ENCODE data around the gene FCGR2B. TPM values are rescaled to one million over a fixed set of nuclear protein-coding genes. Genes with fewer than 3 reads are reported as not detected.
"Not testable (repeated sequence)": the region's sequence is repeated elsewhere in the genome, so short reads cannot be mapped to it uniquely, and the experiment has no call there.

Gene FCGR2B
- total RNA-seq, 4 donors from 2014 or later: 4.8 to 9.4 (median 5.8) TPM

DNA sequence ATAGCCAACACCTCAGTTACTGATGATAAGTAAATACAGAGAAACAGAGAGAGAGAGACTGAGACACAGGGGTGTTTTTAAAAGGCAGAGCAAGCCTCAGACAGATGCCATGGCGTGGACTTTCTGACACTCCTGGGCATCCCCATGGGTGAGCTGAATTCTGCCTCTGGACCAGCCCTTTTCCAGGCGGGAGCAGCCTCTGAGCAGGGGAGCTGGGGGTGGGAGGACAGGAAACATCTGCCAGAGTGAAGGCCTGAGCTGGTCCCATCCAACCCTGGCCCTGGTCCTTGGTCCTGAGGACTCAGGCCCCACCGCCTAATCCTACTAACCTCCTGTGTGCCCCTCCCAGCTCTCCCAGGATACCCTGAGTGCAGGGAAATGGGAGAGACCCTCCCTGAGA lies 12.0 kb downstream of the FCGR2B start:
- H3K27me3 ChIP-seq; ATAC-seq; DNase-seq; intact Hi-C loops (cut with DNase I; ENCODE audit: low total_unique reads); H3K9me3 ChIP-seq; H3K4me1 ChIP-seq; H3K4me3 ChIP-seq; in situ Hi-C loops (cut with MboI; ENCODE audit: low sequenced_read_pairs in 4 of 4); H3K27ac ChIP-seq; H3K36me3 ChIP-seq: not testable (repeated sequence)

DNA sequence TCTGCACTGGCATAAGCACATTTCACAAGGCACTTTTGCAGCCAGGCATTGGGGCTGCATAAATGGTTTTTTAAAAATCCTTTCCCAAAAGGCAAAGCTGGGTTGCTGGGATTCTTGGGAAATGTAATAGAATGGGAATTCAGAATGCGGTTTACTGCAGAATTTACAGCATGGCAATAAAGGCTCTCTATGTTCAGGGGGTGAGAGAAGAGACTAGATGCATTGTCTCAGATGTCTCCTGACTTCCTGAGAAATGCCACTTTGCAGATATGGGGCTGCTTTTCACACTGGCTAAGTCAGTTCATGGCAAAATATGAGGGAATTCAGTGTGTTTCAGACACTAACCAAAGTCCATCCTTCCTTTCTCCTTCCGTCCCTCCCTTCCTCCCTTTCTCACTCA lies 13.5 kb downstream of the FCGR2B start:
- Histone ChIP-seq H3K27ac (no peak overlapping the region), H3K4me3 (no peak overlapping the region), H3K27me3 (no peaks in the 10 kb centered on the region), H3K9me3 (no peaks in the 10 kb centered on the region), H3K4me1 (no peaks in the 10 kb centered on the region), H3K36me3 (no peaks in the 10 kb centered on the region)
- no peak for TF ChIP-seq POLR2A (IDR thresholded peaks at IDR 0.05)
- TF ChIP-seq, protein P1, sequence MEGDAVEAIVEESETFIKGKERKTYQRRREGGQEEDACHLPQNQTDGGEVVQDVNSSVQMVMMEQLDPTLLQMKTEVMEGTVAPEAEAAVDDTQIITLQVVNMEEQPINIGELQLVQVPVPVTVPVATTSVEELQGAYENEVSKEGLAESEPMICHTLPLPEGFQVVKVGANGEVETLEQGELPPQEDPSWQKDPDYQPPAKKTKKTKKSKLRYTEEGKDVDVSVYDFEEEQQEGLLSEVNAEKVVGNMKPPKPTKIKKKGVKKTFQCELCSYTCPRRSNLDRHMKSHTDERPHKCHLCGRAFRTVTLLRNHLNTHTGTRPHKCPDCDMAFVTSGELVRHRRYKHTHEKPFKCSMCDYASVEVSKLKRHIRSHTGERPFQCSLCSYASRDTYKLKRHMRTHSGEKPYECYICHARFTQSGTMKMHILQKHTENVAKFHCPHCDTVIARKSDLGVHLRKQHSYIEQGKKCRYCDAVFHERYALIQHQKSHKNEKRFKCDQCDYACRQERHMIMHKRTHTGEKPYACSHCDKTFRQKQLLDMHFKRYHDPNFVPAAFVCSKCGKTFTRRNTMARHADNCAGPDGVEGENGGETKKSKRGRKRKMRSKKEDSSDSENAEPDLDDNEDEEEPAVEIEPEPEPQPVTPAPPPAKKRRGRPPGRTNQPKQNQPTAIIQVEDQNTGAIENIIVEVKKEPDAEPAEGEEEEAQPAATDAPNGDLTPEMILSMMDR (IDR thresholded peaks at IDR 0.05 in 4 of 5, conservative IDR thresholded peaks at IDR 0.05 in 1 of 5): no peak
- in situ Hi-C loops (cut with MboI; ENCODE audit: low sequenced_read_pairs in 4 of 4): no loop called here
- ATAC-seq: no peak
- intact Hi-C loops (cut with DNase I; ENCODE audit: low total_unique reads): no loop called here
- no peak for DNase-seq

DNA sequence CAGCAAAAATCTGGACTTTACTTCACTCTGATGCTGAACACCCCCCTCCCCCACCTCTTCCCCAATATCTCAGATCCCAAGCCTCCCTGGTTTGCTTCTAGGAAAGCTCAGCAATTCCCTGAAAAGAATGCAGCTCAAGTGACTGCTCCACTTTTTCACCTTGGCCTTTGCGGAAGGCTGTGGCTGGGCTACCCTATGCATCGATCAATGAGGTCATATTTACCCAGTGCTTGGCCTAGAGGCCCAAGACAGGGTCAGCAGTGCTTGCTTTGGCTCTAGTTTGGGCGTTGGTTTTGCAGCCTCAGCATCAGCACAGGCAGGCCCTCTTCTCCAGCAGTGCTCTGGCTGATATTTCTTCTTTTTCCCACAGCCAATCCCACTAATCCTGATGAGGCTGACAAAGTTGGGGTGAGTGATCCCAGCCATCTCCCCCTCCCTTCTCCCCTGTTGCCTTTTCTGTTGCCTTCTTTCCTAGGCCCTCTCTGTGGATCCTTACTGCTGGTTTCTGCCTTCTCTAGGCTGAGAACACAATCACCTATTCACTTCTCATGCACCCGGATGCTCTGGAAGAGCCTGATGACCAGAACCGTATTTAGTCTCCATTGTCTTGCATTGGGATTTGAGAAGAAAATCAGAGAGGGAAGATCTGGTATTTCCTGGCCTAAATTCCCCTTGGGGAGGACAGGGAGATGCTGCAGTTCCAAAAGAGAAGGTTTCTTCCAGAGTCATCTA lies 14.2 kb downstream of the FCGR2B start:
- no peak for ATAC-seq
- no peaks in the 10 kb centered on the region for H3K9me3 ChIP-seq
- H3K27ac ChIP-seq: no peak overlapping the region
- in situ Hi-C loops (cut with MboI; ENCODE audit: low sequenced_read_pairs in 4 of 4): no loop called here
- H3K36me3 ChIP-seq: no peaks in the 10 kb centered on the region
- DNase-seq: no peak
- H3K4me1 ChIP-seq: no peaks in the 10 kb centered on the region
- no peaks in the 10 kb centered on the region for H3K27me3 ChIP-seq
- intact Hi-C loops (cut with DNase I; ENCODE audit: low total_unique reads): no loop called here
- no peak overlapping the region for H3K4me3 ChIP-seq
- TF ChIP-seq POLR2A (IDR thresholded peaks at IDR 0.05): no peak
- TF ChIP-seq, protein P1 (IDR thresholded peaks at IDR 0.05 in 4 of 5, conservative IDR thresholded peaks at IDR 0.05 in 1 of 5): no peak

DNA sequence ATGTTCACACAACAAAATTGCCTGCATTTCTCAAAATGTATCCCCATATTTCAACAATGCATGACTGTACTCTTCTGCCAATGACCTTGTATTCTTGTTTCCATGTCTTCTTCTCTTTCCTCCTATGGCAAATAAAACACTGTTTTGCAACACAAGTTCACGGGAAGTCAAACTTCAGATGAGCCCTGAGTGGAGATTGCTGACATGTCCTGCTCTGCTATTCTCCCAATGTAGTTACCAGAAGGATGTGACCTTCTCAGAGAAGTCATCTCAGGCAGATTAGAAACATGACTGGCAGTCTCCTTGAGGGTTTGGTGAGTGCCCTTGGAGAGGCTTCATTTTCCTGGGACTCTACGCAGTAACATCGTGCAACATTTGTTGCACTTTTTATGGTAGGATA lies 15.6 kb downstream of the FCGR2B start:
- in situ Hi-C loops (cut with MboI; ENCODE audit: low sequenced_read_pairs in 4 of 4): no loop called here
- no peak for TF ChIP-seq POLR2A (IDR thresholded peaks at IDR 0.05)
- TF ChIP-seq, protein P1 (IDR thresholded peaks at IDR 0.05 in 4 of 5, conservative IDR thresholded peaks at IDR 0.05 in 1 of 5): no peak

DNA sequence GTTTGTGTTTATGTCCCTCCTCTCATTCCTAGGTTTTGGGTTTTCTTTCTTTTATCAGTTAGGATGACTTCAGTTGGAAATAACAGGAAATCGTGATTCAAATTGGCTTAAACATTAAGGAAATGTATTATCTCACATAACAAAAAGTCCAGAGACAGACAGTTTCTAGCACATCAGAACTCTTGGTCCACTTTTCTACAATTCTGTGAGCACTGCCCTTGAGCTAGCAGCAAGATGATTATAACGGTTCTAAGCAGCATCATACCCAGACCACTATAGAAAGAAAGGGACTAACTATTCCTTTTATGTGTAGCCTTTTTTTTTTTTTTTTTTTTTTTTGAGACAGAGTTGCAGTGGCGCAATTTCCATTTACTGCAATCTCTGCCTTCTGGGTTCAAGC lies 18.9 kb downstream of the FCGR2B start:
- intact Hi-C loops (cut with DNase I; ENCODE audit: low total_unique reads): no loop called here
- DNase-seq (no peak), ATAC-seq (no peak)
- TF ChIP-seq, protein P1 (IDR thresholded peaks at IDR 0.05 in 4 of 5, conservative IDR thresholded peaks at IDR 0.05 in 1 of 5): no peak
- TF ChIP-seq POLR2A (IDR thresholded peaks at IDR 0.05): no peak
- Histone ChIP-seq H3K4me3 (no peak overlapping the region), H3K27me3 (no peaks in the 10 kb centered on the region), H3K36me3 (no peaks in the 10 kb centered on the region), H3K4me1 (no peaks in the 10 kb centered on the region), H3K27ac (no peak overlapping the region), H3K9me3 (no peaks in the 10 kb centered on the region)
- in situ Hi-C loops (cut with MboI; ENCODE audit: low sequenced_read_pairs in 4 of 4): no loop called here

More for the DNA sequence above, 15.6 kb downstream of the FCGR2B start:
- Histone ChIP-seq H3K27ac (no peak overlapping the region), H3K27me3 (no peaks in the 10 kb centered on the region), H3K4me1 (no peaks in the 10 kb centered on the region), H3K36me3 (no peaks in the 10 kb centered on the region), H3K4me3 (no peak overlapping the region), H3K9me3 (no peaks in the 10 kb centered on the region)
- ATAC-seq (no peak), DNase-seq (no peak)
- intact Hi-C loops (cut with DNase I; ENCODE audit: low total_unique reads): no loop called here
